T-helper 1 cell treated with Interleukin-12 subunit alpha and Interleukin-12 subunit beta and Interleukin-4 antibody, amounts not matched to agents 30 μg/mL and 1 μg/mL, for 36 hours (primary cell): ENCODE results near the gene LINGO1.

ENCODE experiments used
- H3K27ac Mint-ChIP-seq: one replicate; pipeline ENCODE4 v1.8.0; 2021; ENCODE audit warnings: mild to moderate bottlenecking, mixed read lengths
- H3K27me3 Mint-ChIP-seq: one replicate; pipeline ENCODE4 v1.8.0; 2021; ENCODE audit warnings: low read depth, mixed read lengths
- H3K36me3 Mint-ChIP-seq: one replicate; pipeline ENCODE4 v1.8.0; 2021; ENCODE audit warnings: low read depth, mixed read lengths
- H3K4me1 Mint-ChIP-seq: one replicate; pipeline ENCODE4 v1.8.0; 2021; ENCODE audit warnings: low read depth, mixed read lengths
- H3K4me3 Mint-ChIP-seq: one replicate; pipeline ENCODE4 v1.8.0; 2021; ENCODE audit warnings: mild to moderate bottlenecking, moderate library complexity, mixed read lengths
- H3K9me3 Mint-ChIP-seq: one replicate; pipeline ENCODE4 v1.8.0; 2021; ENCODE audit warnings: mixed read lengths

LINGO1 gene

GRCh38 chr15:77630956-77631744, 1.6 kb downstream of the LINGO1 start:
- peaks cover 6% of the 10 kb centered on the region for H3K4me1 Mint-ChIP-seq
- H3K27ac Mint-ChIP-seq: no peak overlapping the region
- H3K36me3 Mint-ChIP-seq: no peaks in the 10 kb centered on the region
- H3K4me3 Mint-ChIP-seq: no peak overlapping the region
- H3K9me3 Mint-ChIP-seq: no peaks in the 10 kb centered on the region
- H3K27me3 Mint-ChIP-seq: peaks cover 60% of the 10 kb centered on the region

- Mint-ChIP-seq H3K27ac (no peak overlapping the region), H3K9me3 (no peaks in the 10 kb centered on the region), H3K36me3 (no peaks in the 10 kb centered on the region), H3K27me3 (peaks cover 49% of the 10 kb centered on the region), H3K4me1 (peaks cover 6% of the 10 kb centered on the region), H3K4me3 (no peak overlapping the region)
These were observed 2.7 kb downstream of the LINGO1 start for GRCh38 chr15:77630056-77630455.

- Mint-ChIP-seq H3K27ac (no peak overlapping the region), H3K4me3 (no peak overlapping the region), H3K9me3 (no peaks in the 10 kb centered on the region), H3K4me1 (peaks cover 6% of the 10 kb centered on the region), H3K27me3 (peaks cover 46% of the 10 kb centered on the region), H3K36me3 (no peaks in the 10 kb centered on the region)
These were observed 3.4 kb downstream of the LINGO1 start for GRCh38 chr15:77629070-77630030.

- Mint-ChIP-seq H3K4me1 (no peaks in the 10 kb centered on the region), H3K9me3 (no peaks in the 10 kb centered on the region), H3K27ac (no peak overlapping the region), H3K27me3 (peaks cover 41% of the 10 kb centered on the region), H3K4me3 (no peak overlapping the region), H3K36me3 (no peaks in the 10 kb centered on the region)
These were observed 4.7 kb downstream of the LINGO1 start for GRCh38 chr15:77628010-77628409.

- no peak overlapping the region for H3K4me3 Mint-ChIP-seq
- no peaks in the 10 kb centered on the region for H3K36me3 Mint-ChIP-seq
- H3K9me3 Mint-ChIP-seq: no peaks in the 10 kb centered on the region
These were observed 5.1 kb downstream of the LINGO1 start for GRCh38 chr15:77627581-77627980.

GRCh38 chr15:77627067-77627466, 5.6 kb downstream of the LINGO1 start:
- Mint-ChIP-seq H3K4me1 (no peaks in the 10 kb centered on the region), H3K9me3 (no peaks in the 10 kb centered on the region), H3K4me3 (no peak overlapping the region), H3K27me3 (peaks cover 41% of the 10 kb centered on the region), H3K36me3 (no peaks in the 10 kb centered on the region), H3K27ac (no peak overlapping the region)

More at GRCh38 chr15:77627581-77627980, 5.1 kb downstream of the LINGO1 start:
- peaks cover 41% of the 10 kb centered on the region for H3K27me3 Mint-ChIP-seq
- no peaks in the 10 kb centered on the region for H3K4me1 Mint-ChIP-seq
- H3K27ac Mint-ChIP-seq: no peak overlapping the region

GRCh38 chr15:77626002-77626401, 6.7 kb downstream of the LINGO1 start:
- Mint-ChIP-seq H3K36me3 (no peaks in the 10 kb centered on the region), H3K9me3 (no peaks in the 10 kb centered on the region), H3K27me3 (peaks cover 33% of the 10 kb centered on the region), H3K27ac (no peak overlapping the region), H3K4me1 (no peaks in the 10 kb centered on the region), H3K4me3 (no peak overlapping the region)

GRCh38 chr15:77625376-77625775, 7.3 kb downstream of the LINGO1 start:
- H3K27ac Mint-ChIP-seq: no peak overlapping the region
- H3K4me1 Mint-ChIP-seq: no peaks in the 10 kb centered on the region
- no peak overlapping the region for H3K4me3 Mint-ChIP-seq
- H3K36me3 Mint-ChIP-seq: no peaks in the 10 kb centered on the region
- peaks cover 29% of the 10 kb centered on the region for H3K27me3 Mint-ChIP-seq
- no peaks in the 10 kb centered on the region for H3K9me3 Mint-ChIP-seq

GRCh38 chr15:77624868-77625267, 7.8 kb downstream of the LINGO1 start:
- peaks cover 24% of the 10 kb centered on the region for H3K27me3 Mint-ChIP-seq
- H3K36me3 Mint-ChIP-seq: no peaks in the 10 kb centered on the region
- no peaks in the 10 kb centered on the region for H3K4me1 Mint-ChIP-seq
- H3K27ac Mint-ChIP-seq: no peak overlapping the region
- H3K4me3 Mint-ChIP-seq: no peak overlapping the region
- no peaks in the 10 kb centered on the region for H3K9me3 Mint-ChIP-seq

- H3K27ac Mint-ChIP-seq: no peak overlapping the region
- H3K4me3 Mint-ChIP-seq: no peak overlapping the region
- H3K4me1 Mint-ChIP-seq: no peaks in the 10 kb centered on the region
- no peaks in the 10 kb centered on the region for H3K9me3 Mint-ChIP-seq
- H3K36me3 Mint-ChIP-seq: no peaks in the 10 kb centered on the region
- H3K27me3 Mint-ChIP-seq: peaks cover 15% of the 10 kb centered on the region
These were observed 8.8 kb downstream of the LINGO1 start for GRCh38 chr15:77623755-77624524.

- Mint-ChIP-seq H3K27me3 (peaks cover 10% of the 10 kb centered on the region), H3K27ac (no peak overlapping the region), H3K9me3 (no peaks in the 10 kb centered on the region), H3K4me1 (no peaks in the 10 kb centered on the region), H3K4me3 (no peak overlapping the region), H3K36me3 (no peaks in the 10 kb centered on the region)
These were observed 9.6 kb downstream of the LINGO1 start for GRCh38 chr15:77622934-77623754.

- Mint-ChIP-seq H3K4me3 (no peak overlapping the region), H3K9me3 (no peaks in the 10 kb centered on the region), H3K4me1 (no peaks in the 10 kb centered on the region), H3K27me3 (peaks cover 4% of the 10 kb centered on the region), H3K36me3 (no peaks in the 10 kb centered on the region), H3K27ac (no peak overlapping the region)
These were observed 10.3 kb downstream of the LINGO1 start for GRCh38 chr15:77622209-77622933.

- Mint-ChIP-seq H3K9me3 (no peaks in the 10 kb centered on the region), H3K27me3 (peaks cover 4% of the 10 kb centered on the region), H3K36me3 (no peaks in the 10 kb centered on the region), H3K4me1 (no peaks in the 10 kb centered on the region), H3K27ac (no peak overlapping the region), H3K4me3 (no peak overlapping the region)
These were observed 10.9 kb downstream of the LINGO1 start for GRCh38 chr15:77621847-77622208.
